Stimulated activated CD8-positive, alpha-beta memory T cell treated with anti-CD3 and anti-CD28 coated beads, Interleukin-7, amount 100 ng/mL, for 48 hours (primary cell): Measurements from ENCODE around the gene CHRD.
"Not testable (repeated sequence)": the region's sequence is repeated elsewhere in the genome, so short reads cannot be mapped to it uniquely, and the experiment has no call there.

Experiments used
- DNase-seq, 2 donors: peaks; one replicate each; pipeline ENCODE4 v3.0.0-alpha.2; 2020; ENCODE audit warnings: low read depth in 1 of 2; ENCODE audit errors: extremely low read depth in 1 of 2

Gene CHRD

DNA sequence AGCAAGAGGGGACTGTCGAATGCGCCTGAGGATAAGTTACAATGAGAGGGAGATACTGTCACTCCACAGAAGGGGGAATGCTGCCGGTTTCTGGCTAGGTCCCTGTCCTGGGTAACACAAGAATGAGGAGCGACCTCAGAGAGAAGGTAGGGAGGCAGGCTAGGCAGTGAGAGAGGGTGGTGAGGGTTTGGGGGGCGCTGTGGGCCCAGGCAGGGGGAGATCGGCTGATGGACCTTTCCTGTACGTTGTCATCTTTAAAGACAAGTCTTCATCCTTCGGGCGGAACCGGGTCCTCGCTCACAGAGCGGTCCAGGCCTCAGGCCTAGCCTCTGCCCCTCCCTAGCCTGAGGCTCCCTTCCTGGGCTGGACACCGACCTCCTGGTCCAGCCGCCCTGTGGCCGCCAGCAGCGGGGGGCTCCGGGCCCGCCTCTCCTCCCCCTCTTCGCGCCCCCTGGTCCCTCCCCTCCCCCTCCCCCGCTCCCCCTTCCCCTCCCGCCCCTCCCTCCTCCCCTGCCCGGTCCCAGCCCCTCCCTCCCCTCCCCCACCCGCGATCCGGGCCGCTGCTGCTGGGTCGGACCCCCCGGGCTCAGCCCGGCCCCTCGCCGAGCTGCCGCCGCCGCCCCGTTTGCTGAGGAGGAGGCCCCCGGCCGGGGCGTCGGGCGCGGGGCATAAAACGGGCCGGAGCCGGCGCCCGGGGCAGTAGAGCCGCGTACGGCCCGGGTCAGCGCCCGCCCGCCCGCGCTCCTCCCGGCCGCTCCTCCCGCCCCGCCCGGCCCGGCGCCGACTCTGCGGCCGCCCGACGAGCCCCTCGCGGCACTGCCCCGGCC lies at the start of gene CHRD:
TSS of gene CHRD (plus strand) at position 697 of the 827 bp plus-strand sequence. CDS start 265 bp downstream, outside the sequence.
- no peak for DNase-seq

DNA sequence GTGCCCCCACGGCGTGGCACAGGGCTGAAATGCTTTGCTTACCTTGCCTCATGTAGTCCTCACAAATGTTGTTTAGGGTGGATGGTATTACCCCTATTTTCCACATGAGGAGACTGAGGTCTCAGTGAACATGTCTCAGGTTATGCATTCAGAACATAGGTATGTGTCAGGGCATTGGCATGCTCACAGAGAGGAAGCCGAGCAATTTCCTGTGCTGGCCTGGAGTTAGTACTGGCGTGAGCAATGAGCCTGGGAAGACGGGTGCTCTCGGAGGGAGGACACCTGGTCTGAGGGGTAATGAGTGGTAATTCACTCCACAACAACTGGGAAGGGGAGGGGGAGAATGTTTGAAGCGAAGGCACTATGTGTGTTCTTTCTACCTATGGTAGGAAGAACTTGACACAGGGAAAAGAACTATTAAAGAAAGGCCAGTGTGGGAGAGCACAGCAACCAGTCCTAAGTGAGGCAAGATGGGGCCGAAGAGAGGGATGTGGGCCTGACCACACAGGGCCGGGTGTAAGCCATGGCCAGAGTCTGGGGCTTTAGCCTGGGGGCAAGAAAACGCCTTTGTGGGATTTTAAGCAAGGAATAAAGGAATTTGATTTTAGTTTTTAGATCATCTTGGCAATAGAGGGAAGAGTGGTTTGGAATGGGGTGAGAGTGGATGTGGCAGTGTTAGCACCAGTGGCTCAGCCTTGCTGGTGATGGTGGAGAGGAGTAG lies 47.3 kb upstream of the CHRD start:
- DNase-seq, result no peak

GRCh38 chr3:184333190-184333589 lies 46.7 kb upstream of the CHRD start:
- no peak for DNase-seq

DNA sequence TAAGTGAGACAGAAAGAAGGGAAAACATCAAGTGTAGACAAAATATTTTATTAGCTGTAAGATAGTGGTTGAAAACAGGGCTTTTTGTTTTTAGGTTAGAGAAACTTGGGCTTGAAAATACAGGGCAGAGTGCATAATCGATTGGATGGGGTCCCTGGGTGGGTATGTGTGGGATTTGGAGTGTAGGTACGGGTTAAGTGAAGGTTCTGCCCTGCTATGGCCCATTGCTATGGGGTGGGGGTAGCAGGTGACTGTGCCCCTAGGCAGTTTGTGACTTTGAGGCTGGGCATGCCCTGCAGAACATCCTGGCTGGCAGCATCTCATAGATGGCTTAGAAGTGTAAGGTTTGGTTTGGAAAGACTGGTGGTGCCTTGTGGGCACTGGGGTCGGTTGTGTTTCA lies 46.2 kb upstream of the CHRD start:
- DNase-seq, result no peak

DNA sequence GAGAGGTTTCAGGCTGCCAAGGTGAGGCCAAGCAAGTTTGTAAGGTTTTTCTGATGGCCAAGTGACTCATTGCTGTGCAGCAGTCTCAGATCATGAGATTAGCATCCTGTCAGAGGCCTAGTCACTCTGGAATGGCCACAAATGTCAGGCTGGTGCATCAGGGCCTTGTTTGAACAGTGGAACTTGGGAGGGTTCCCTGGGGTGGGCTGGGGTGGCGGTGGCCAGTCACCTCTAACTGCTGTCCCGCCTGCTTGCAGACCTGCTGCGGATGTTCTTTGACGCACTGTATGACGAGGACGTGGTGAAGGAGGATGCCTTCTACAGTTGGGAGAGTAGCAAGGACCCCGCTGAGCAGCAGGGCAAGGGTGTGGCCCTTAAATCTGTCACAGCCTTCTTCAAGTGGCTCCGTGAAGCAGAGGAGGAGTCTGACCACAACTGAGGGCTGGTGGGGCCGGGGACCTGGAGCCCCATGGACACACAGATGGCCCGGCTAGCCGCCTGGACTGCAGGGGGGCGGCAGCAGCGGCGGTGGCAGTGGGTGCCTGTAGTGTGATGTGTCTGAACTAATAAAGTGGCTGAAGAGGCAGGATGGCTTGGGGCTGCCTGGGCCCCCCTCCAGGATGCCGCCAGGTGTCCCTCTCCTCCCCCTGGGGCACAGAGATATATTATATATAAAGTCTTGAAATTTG lies 45.2 kb upstream of the CHRD start:
- no peak for DNase-seq

- DNase-seq, result no peak
Measured at GRCh38 chr3:184335291-184335660, 44.6 kb upstream of the CHRD start.

- DNase-seq, result peak; percentile 67 to 73
Measured at GRCh38 chr3:184335661-184336546, 44.0 kb upstream of the CHRD start.

DNA sequence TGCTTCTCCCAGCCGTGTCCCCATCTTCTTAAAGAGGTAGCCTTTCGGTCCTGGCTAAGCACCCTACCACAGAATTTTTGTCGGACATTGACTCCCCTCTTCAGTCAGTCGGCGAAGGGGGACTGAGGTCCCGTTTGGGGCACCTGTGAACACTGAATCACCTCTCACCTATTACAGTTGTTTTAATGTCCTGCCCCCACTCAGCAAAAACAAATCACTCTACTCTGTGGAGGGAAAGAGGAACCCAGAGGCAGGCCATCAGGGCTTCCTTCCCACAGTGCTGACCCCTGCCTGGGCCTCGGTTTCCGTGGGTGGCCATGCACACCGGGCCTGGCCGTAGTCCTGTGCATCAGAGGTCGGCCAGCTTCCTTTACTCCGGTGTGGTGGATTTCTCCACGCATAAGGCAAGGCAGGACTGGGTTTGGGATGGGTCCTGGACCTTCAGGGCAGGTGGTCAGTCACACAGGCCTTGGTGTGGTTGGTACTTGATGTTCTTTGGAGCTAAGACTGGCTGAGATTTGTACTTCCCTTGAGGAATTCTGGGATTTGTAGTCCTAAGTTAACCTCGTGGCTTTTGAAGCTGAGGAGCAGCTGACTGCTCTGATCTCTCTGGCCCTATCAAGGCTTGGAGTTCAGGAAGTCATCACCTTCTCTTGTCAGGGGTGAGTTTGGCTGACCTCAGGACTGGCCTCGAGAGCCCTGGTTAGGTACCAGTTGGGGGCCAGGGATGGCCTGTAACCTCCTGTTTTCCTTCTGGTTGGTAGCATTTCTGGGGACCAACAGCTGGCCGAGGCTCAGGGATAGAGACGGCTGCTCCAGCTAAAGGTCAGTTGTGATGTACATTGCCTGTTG lies 43.1 kb upstream of the CHRD start:
- no peak for DNase-seq

DNA sequence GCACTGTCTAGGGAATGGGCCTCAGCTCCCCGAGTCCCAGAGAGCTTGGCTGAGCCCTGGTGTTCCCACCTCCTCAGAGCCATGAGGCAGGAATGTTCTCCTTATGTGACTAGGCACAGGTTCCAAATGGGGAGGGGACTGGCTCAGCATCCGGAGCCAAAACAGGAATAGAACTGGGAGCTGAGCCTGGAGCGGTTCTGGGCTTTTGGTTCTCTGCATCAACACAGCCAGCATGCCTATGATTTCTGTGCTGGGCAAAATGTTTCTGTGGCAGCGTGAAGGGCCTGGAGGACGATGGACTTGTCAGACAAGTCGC lies 42.5 kb upstream of the CHRD start, which contains the start of gene FAM131A:
TSS of gene FAM131A (plus strand) at position 202 of the 316 bp plus-strand sequence. CDS start at position 233, 31 bp downstream.
- DNase-seq, result no peak

DNA sequence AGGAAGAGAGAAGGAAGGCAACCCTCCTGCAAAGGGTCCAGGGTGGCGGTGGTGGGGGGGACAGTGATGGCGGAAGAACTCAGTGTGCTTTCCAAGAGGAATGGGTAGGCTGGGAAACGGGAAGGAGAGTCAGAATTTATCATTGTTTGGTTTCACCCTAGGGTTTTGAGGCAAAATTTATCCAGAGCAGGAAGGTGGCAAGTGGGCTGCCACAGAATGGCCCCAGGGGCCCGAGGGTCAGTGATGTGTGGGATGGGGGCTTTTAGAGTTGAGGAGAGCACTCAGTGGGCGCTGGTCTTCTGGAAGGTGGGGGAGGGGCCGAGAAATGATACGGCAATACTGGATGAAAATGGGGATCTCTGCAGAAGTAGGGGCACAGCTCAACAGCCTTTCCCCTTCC lies 41.9 kb upstream of the CHRD start:
- DNase-seq, result no peak

GRCh38 chr3:184338511-184338945 lies 41.3 kb upstream of the CHRD start:
- no peak for DNase-seq

- DNase-seq, result no peak
Measured at GRCh38 chr3:184339001-184339400, 40.9 kb upstream of the CHRD start.

- not testable (repeated sequence) for DNase-seq
Measured at GRCh38 chr3:184339451-184340135, 40.3 kb upstream of the CHRD start.

- DNase-seq, result no peak
Measured at GRCh38 chr3:184341925-184342324, 37.9 kb upstream of the CHRD start.

GRCh38 chr3:184343200-184343876 lies 36.5 kb upstream of the CHRD start:
- DNase-seq, result no peak

DNA sequence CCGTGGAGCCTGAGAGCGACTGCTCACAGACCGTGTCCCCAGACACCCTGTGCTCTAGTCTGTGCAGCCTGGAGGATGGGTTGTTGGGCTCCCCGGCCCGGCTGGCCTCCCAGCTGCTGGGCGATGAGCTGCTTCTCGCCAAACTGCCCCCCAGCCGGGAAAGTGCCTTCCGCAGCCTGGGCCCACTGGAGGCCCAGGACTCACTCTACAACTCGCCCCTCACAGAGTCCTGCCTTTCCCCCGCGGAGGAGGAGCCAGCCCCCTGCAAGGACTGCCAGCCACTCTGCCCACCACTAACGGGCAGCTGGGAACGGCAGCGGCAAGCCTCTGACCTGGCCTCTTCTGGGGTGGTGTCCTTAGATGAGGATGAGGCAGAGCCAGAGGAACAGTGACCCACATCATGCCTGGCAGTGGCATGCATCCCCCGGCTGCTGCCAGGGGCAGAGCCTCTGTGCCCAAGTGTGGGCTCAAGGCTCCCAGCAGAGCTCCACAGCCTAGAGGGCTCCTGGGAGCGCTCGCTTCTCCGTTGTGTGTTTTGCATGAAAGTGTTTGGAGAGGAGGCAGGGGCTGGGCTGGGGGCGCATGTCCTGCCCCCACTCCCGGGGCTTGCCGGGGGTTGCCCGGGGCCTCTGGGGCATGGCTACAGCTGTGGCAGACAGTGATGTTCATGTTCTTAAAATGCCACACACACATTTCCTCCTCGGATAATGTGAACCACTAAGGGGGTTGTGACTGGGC lies 35.1 kb upstream of the CHRD start:
- no peak for DNase-seq

- DNase-seq, result no peak
Measured at GRCh38 chr3:184345317-184346144, 34.3 kb upstream of the CHRD start.
